Panc1 (cell line): ENCODE measurements around the gene PCSK5.

Source experiments
- POLR2AphosphoS5 ChIP-seq: IDR thresholded peaks from 2 replicates; pipeline ENCODE4 v1.6.1; 2012; ENCODE audit warnings: mild to moderate bottlenecking, low read depth, low read length, moderate library complexity
- REST ChIP-seq, 2 experiments: IDR thresholded peaks; 2 replicates each; pipeline ENCODE4 v1.6.1; 2011 to 2012; ENCODE audit warnings: low read depth in 2 of 2, control low read depth in 1 of 2, low read length in 1 of 2, mild to moderate bottlenecking in 1 of 2, moderate library complexity in 1 of 2; ENCODE audit not compliant: insufficient read depth in 1 of 2
- TF ChIP-seq, protein P1 (sequence below): fragments of 450-650 bp; IDR thresholded peaks from 2 replicates; pipeline ENCODE4 v1.5.1; 2017; ENCODE audit warnings: mild to moderate bottlenecking

- TF ChIP-seq, protein P1, sequence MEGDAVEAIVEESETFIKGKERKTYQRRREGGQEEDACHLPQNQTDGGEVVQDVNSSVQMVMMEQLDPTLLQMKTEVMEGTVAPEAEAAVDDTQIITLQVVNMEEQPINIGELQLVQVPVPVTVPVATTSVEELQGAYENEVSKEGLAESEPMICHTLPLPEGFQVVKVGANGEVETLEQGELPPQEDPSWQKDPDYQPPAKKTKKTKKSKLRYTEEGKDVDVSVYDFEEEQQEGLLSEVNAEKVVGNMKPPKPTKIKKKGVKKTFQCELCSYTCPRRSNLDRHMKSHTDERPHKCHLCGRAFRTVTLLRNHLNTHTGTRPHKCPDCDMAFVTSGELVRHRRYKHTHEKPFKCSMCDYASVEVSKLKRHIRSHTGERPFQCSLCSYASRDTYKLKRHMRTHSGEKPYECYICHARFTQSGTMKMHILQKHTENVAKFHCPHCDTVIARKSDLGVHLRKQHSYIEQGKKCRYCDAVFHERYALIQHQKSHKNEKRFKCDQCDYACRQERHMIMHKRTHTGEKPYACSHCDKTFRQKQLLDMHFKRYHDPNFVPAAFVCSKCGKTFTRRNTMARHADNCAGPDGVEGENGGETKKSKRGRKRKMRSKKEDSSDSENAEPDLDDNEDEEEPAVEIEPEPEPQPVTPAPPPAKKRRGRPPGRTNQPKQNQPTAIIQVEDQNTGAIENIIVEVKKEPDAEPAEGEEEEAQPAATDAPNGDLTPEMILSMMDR: no peak
- no peak for TF ChIP-seq POLR2AphosphoS5
- TF ChIP-seq REST (IDR thresholded peaks at IDR 0.05; ENCODE audit: insufficient read depth in 1 of 2, low read depth in 2 of 2, low read length in 1 of 2): no peak
Observed at GRCh38 chr9:76379494-76379893, 489.0 kb downstream of the PCSK5 start.
